H9 (cell line): ENCODE results near the gene MAEA. TPM values are rescaled to one million over a fixed set of nuclear protein-coding genes. Genes with fewer than 3 reads are reported as not detected.

Experiments used
- DNase-seq: peaks from one replicate; pipeline ENCODE4 v3.0.0-alpha.2; 2017
- H2AFZ ChIP-seq: one replicate; pipeline ENCODE4 v1.6.1; 2013; ENCODE audit warnings: mild to moderate bottlenecking, low read length, control low read depth, moderate library complexity
- H2AK5ac ChIP-seq: 2 replicates; pipeline ENCODE4 v1.6.1; 2013; ENCODE audit warnings: low read length, control low read depth, mixed read lengths; ENCODE audit not compliant: insufficient read length
- H2BK120ac ChIP-seq: one replicate; pipeline ENCODE4 v1.6.1; 2013; ENCODE audit warnings: low read depth, mild to moderate bottlenecking, low read length, control low read depth, inconsistent platforms; ENCODE audit not compliant: poor library complexity, severe bottlenecking
- H2BK12ac ChIP-seq: 2 replicates; pipeline ENCODE4 v1.6.1; 2013; ENCODE audit warnings: low read length, control low read depth, mixed read lengths, low read depth; ENCODE audit not compliant: insufficient read length
- H2BK15ac ChIP-seq: 2 replicates; pipeline ENCODE4 v1.6.1; 2013; ENCODE audit warnings: low read depth, low read length, control low read depth
- H2BK20ac ChIP-seq: one replicate; pipeline ENCODE4 v1.6.1; 2013; ENCODE audit warnings: low read depth, mild to moderate bottlenecking, low read length, control low read depth, inconsistent platforms; ENCODE audit not compliant: poor library complexity, severe bottlenecking
- H2BK5ac ChIP-seq: 2 replicates; pipeline ENCODE4 v1.6.1; 2013; ENCODE audit warnings: low read length, control low read depth, mixed read lengths; ENCODE audit not compliant: insufficient read length
- H3K14ac ChIP-seq: 2 replicates; pipeline ENCODE4 v1.6.1; 2013; ENCODE audit warnings: low read length, control low read depth; ENCODE audit not compliant: insufficient read depth
- H3K18ac ChIP-seq: 2 replicates; pipeline ENCODE4 v1.6.1; 2013; ENCODE audit warnings: low read depth, mild to moderate bottlenecking, mixed read lengths, low read length, control low read depth; ENCODE audit not compliant: insufficient read length
- H3K23ac ChIP-seq: 2 replicates; pipeline ENCODE4 v1.6.1; 2013; ENCODE audit warnings: low read length, control low read depth, mixed read lengths, low read depth; ENCODE audit not compliant: insufficient read length
- H3K23me2 ChIP-seq: 2 replicates; pipeline ENCODE4 v1.6.1; 2013; ENCODE audit warnings: low read depth, mild to moderate bottlenecking, mixed read lengths, low read length, control low read depth; ENCODE audit not compliant: insufficient read length, poor library complexity, severe bottlenecking
- H3K27ac ChIP-seq: 2 replicates; pipeline ENCODE4 v1.5.1; 2013; ENCODE audit warnings: low read length, control low read depth, mixed read lengths, low read depth; ENCODE audit not compliant: insufficient read length
- H3K27me3 ChIP-seq: 2 replicates; pipeline ENCODE4 v1.6.1; 2013; ENCODE audit warnings: low read length, control low read depth, inconsistent platforms; ENCODE audit not compliant: insufficient read depth
- H3K4ac ChIP-seq: 2 replicates; pipeline ENCODE4 v1.6.1; 2013; ENCODE audit warnings: low read depth, mild to moderate bottlenecking, control low read depth, inconsistent platforms, low read length, moderate library complexity
- H3K4me1 ChIP-seq: 2 replicates; pipeline ENCODE4 v1.6.1; 2013; ENCODE audit warnings: low read length, control low read depth, inconsistent platforms; ENCODE audit not compliant: insufficient read depth
- H3K4me2 ChIP-seq: 2 replicates; pipeline ENCODE4 v1.6.1; 2013; ENCODE audit warnings: low read length, control low read depth, mixed read lengths; ENCODE audit not compliant: insufficient read length, insufficient read depth
- H3K56ac ChIP-seq: 2 replicates; pipeline ENCODE4 v1.6.1; 2013; ENCODE audit warnings: low read depth, mild to moderate bottlenecking, mixed read lengths, low read length, control low read depth; ENCODE audit not compliant: insufficient read length
- H3K79me1 ChIP-seq: 2 replicates; pipeline ENCODE4 v1.6.1; 2013; ENCODE audit warnings: low read depth, mild to moderate bottlenecking, moderate library complexity, low read length, control low read depth, inconsistent platforms; ENCODE audit not compliant: insufficient read depth, poor library complexity, severe bottlenecking
- H3K79me2 ChIP-seq: 2 replicates; pipeline ENCODE4 v1.6.1; 2013; ENCODE audit warnings: low read length, control low read depth, inconsistent platforms; ENCODE audit not compliant: insufficient read depth
- H3K9ac ChIP-seq: 2 replicates; pipeline ENCODE4 v1.6.1; 2013; ENCODE audit warnings: low read length, control low read depth, mixed read lengths; ENCODE audit not compliant: insufficient read length; ENCODE audit errors: extremely low read depth
- H3K9me3 ChIP-seq: one replicate; pipeline ENCODE4 v1.6.1; 2013; ENCODE audit warnings: low read depth, low read length, inconsistent platforms; ENCODE audit not compliant: control insufficient read depth
- H3T11ph ChIP-seq: one replicate; pipeline ENCODE4 v1.6.1; 2013; ENCODE audit warnings: mild to moderate bottlenecking, low read length, control low read depth, inconsistent platforms
- H4K20me1 ChIP-seq: one replicate; pipeline ENCODE4 v1.6.1; 2013; ENCODE audit not compliant: control insufficient read depth, insufficient read length, insufficient read depth
- H4K5ac ChIP-seq: 2 replicates; pipeline ENCODE4 v1.6.1; 2013; ENCODE audit warnings: low read depth, mild to moderate bottlenecking, mixed read lengths, low read length, control low read depth; ENCODE audit not compliant: insufficient read length
- H4K8ac ChIP-seq: replicated peaks from 2 replicates; pipeline ENCODE4 v1.6.1; 2013; ENCODE audit warnings: low read length, control low read depth, mixed read lengths, low read depth; ENCODE audit not compliant: insufficient read length
- H4K91ac ChIP-seq: 2 replicates; pipeline ENCODE4 v1.6.1; 2013; ENCODE audit warnings: low read depth, mild to moderate bottlenecking, moderate library complexity, mixed read lengths, low read length, control low read depth; ENCODE audit not compliant: insufficient read length
- H3K27ac Mint-ChIP-seq, 3 experiments: 2 replicates in 2 of 3; 3 replicates in 1 of 3; pipeline ENCODE4 v1.8.0; 2020 to 2021; ENCODE audit warnings: mixed read lengths in 3 of 3, mild to moderate bottlenecking in 1 of 3, moderate library complexity in 1 of 3
- H3K27me3 Mint-ChIP-seq: 2 replicates; pipeline ENCODE4 v1.8.0; 2021; ENCODE audit warnings: low read depth, mild to moderate bottlenecking, moderate library complexity, mixed read lengths
- H3K36me3 Mint-ChIP-seq, 3 experiments: 2 replicates in 2 of 3; 3 replicates in 1 of 3; pipeline ENCODE4 v1.8.0; 2020 to 2021; ENCODE audit warnings: low read depth in 3 of 3, mixed read lengths in 3 of 3; ENCODE audit not compliant: insufficient read depth in 1 of 3
- H3K4me1 Mint-ChIP-seq, 2 experiments: 2 replicates each; pipeline ENCODE4 v1.8.0; 2020; ENCODE audit warnings: mixed read lengths in 2 of 2
- H3K4me3 Mint-ChIP-seq, 2 experiments: 2 replicates in 1 of 2; 3 replicates in 1 of 2; pipeline ENCODE4 v1.8.0; 2020 to 2021; ENCODE audit warnings: mild to moderate bottlenecking in 2 of 2, mixed read lengths in 2 of 2, moderate library complexity in 1 of 2
- H3K9me3 Mint-ChIP-seq, 2 experiments: 2 replicates in 1 of 2; 3 replicates in 1 of 2; pipeline ENCODE4 v1.8.0; 2020; ENCODE audit warnings: mild to moderate bottlenecking in 2 of 2, mixed read lengths in 2 of 2, moderate library complexity in 1 of 2
- WGBS: extraction: QIAGEN DNeasy Blood & Tissue Kit; methylation state at CpG from one replicate; pipeline ENCODE4 v1.1.7; 2013; ENCODE audit warnings: missing lambda C conversion rate, low lambda C conversion rate, mixed read lengths; ENCODE audit not compliant: insufficient read length; ENCODE audit errors: extremely low coverage; 5-methylcytosine and 5-hydroxymethylcytosine counted together
- total RNA-seq: library from RNA; stranded (reverse); gene quantifications from 2 replicates; pipeline ENCODE4 v1.2.1, GENCODE V29; 2021
- TF ChIP-seq, protein P1 (sequence below): fragments of 200-600 bp; sonication (generic); conservative IDR thresholded peaks from 3 replicates; pipeline ENCODE4 v1.8.0; 2021; ENCODE audit warnings: antibody characterized with exemption, mild to moderate bottlenecking

The MAEA gene
- total RNA-seq, 1 experiment from 2014 or later, result 85.6 TPM

DNA sequence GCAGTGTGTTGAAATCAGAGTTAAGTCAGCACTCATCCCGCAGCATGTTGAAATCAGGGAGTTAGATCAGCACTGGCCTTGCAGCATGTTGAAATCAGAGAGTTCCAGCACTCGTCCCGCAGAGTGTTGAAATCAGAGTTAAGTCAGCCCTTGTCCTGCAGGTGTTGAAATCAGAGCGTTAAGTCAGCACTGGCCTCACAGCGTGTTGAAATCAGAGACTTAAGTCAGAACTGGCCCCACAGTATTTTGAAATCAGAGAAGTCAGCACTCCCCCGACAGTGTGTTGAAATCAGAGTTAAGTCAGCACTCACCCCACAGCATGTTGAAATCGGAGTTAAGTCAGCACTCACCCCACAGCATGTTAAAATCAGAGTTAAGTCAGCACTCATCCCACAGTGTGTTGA lies 46.4 kb downstream of the MAEA start:
- Mint-ChIP-seq H3K9me3 (no peaks in the 10 kb centered on the region), H3K4me3 (no peak overlapping the region), H3K4me1 (no peaks in the 10 kb centered on the region), H3K36me3 (peaks cover 47 to 74% (median 70%) of the 10 kb centered on the region in 3 experiments), H3K27ac (no peak overlapping the region; a peak in 1 of 7 replicates), H3K27me3 (no peaks in the 10 kb centered on the region)
- Histone ChIP-seq H3K9ac (no peak overlapping the region), H3K79me2 (no peaks in the 10 kb centered on the region), H3K14ac (no peak overlapping the region), H2AFZ (no peak overlapping the region), H3K18ac (no peak overlapping the region), H2BK120ac (no peak overlapping the region), H3K4ac (no peak overlapping the region), H2BK5ac (no peak overlapping the region), H2BK20ac (no peak overlapping the region), H3K27me3 (no peaks in the 10 kb centered on the region), H4K5ac (no peak overlapping the region), H3K4me1 (no peaks in the 10 kb centered on the region), H3K56ac (no peak overlapping the region), H2BK15ac (no peak overlapping the region), H3K9me3 (no peaks in the 10 kb centered on the region), H4K20me1 (peaks cover 2% of the 10 kb centered on the region), H2AK5ac (no peak overlapping the region), H2BK12ac (no peak overlapping the region), H3K4me2 (no peak overlapping the region), H3K23ac (no peak overlapping the region), H3K23me2 (no peaks in the 10 kb centered on the region), H3K79me1 (no peaks in the 10 kb centered on the region), H4K8ac (no peak overlapping the region), H3T11ph (no peak overlapping the region), H3K27ac (no peak overlapping the region), H4K91ac (no peak overlapping the region)
- no peak for DNase-seq
- WGBS, result no CpG with 5 or more reads among the region's 7 CpGs
- TF ChIP-seq, protein P1, sequence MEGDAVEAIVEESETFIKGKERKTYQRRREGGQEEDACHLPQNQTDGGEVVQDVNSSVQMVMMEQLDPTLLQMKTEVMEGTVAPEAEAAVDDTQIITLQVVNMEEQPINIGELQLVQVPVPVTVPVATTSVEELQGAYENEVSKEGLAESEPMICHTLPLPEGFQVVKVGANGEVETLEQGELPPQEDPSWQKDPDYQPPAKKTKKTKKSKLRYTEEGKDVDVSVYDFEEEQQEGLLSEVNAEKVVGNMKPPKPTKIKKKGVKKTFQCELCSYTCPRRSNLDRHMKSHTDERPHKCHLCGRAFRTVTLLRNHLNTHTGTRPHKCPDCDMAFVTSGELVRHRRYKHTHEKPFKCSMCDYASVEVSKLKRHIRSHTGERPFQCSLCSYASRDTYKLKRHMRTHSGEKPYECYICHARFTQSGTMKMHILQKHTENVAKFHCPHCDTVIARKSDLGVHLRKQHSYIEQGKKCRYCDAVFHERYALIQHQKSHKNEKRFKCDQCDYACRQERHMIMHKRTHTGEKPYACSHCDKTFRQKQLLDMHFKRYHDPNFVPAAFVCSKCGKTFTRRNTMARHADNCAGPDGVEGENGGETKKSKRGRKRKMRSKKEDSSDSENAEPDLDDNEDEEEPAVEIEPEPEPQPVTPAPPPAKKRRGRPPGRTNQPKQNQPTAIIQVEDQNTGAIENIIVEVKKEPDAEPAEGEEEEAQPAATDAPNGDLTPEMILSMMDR, result no peak
